Liver (tissue), 9 donors: ENCODE data around the gene FOXO6. TPM values are rescaled to one million over a fixed set of nuclear protein-coding genes. Genes with fewer than 3 reads are reported as not detected.
A peak's percentile ranks its signal among the peaks of the same experiment; 100 is the strongest.

Experiments
- DNase-seq: peaks from one replicate; pipeline ENCODE4 v3.0.0-alpha.2; 2017; ENCODE audit warnings: low spot score
- H3K27ac ChIP-seq, 2 donors: one replicate each; pipeline ENCODE4 v1.7.0; 2013; ENCODE audit warnings: inconsistent platforms in 2 of 2, low read length in 2 of 2, control low read depth in 1 of 2, low read depth in 1 of 2, mild to moderate bottlenecking in 1 of 2
- H3K27me3 ChIP-seq, 4 donors: one replicate each; pipeline versions ENCODE4 v1.6.1 to v1.7.0; 2013; ENCODE audit warnings: low read length in 3 of 4, inconsistent platforms in 1 of 4, mild to moderate bottlenecking in 1 of 4, moderate library complexity in 1 of 4; ENCODE audit not compliant: control insufficient read depth in 4 of 4, insufficient read depth in 4 of 4
- H3K36me3 ChIP-seq, 4 donors: one replicate each; pipeline versions ENCODE4 v1.6.1 to v1.7.0; 2013; ENCODE audit warnings: low read length in 3 of 4, mild to moderate bottlenecking in 3 of 4, low read depth in 1 of 4, moderate library complexity in 1 of 4; ENCODE audit not compliant: control insufficient read depth in 4 of 4, insufficient read depth in 3 of 4
- H3K4me1 ChIP-seq, 4 donors: one replicate each; pipeline versions ENCODE4 v1.6.1 to v1.7.0; 2013; ENCODE audit warnings: low read length in 3 of 4, mild to moderate bottlenecking in 3 of 4, moderate library complexity in 1 of 4; ENCODE audit not compliant: control insufficient read depth in 4 of 4, insufficient read depth in 4 of 4
- H3K4me3 ChIP-seq, 3 donors: one replicate each; pipeline versions ENCODE4 v1.6.1 to v1.7.0; 2013; ENCODE audit warnings: low read length in 3 of 3, control low read depth in 1 of 3, low read depth in 1 of 3, mild to moderate bottlenecking in 1 of 3
- H3K9ac ChIP-seq, 2 donors: one replicate each; pipeline ENCODE4 v1.7.0; 2013; ENCODE audit warnings: low read length in 2 of 2, mild to moderate bottlenecking in 2 of 2, moderate library complexity in 2 of 2, control low read depth in 1 of 2, low read depth in 1 of 2
- H3K9me3 ChIP-seq, 4 donors: one replicate each; pipeline versions ENCODE4 v1.6.1 to v1.7.0; 2013; ENCODE audit warnings: low read length in 3 of 4; ENCODE audit not compliant: control insufficient read depth in 4 of 4
- EGR1 ChIP-seq, 2 donors: IDR thresholded peaks; 2 replicates each; pipeline ENCODE4 v1.6.1; 2016 to 2018; ENCODE audit warnings: antibody characterized with exemption in 2 of 2, low read depth in 2 of 2
- FOXA1 ChIP-seq: IDR thresholded peaks from 2 replicates; pipeline ENCODE4 v1.6.1; 2016; ENCODE audit warnings: antibody characterized with exemption
- FOXA2 ChIP-seq: IDR thresholded peaks from 2 replicates; pipeline ENCODE4 v1.6.1; 2016; ENCODE audit warnings: antibody characterized with exemption
- GABPA ChIP-seq, 2 donors: IDR thresholded peaks in 1 of 2; conservative IDR thresholded peaks in 1 of 2; 2 replicates each; pipeline ENCODE4 v1.6.1; 2016; ENCODE audit warnings: antibody characterized with exemption in 2 of 2, mild to moderate bottlenecking in 1 of 2, moderate library complexity in 1 of 2
- HNF4G ChIP-seq: IDR thresholded peaks from 2 replicates; pipeline ENCODE4 v1.6.1; 2016; ENCODE audit warnings: antibody characterized with exemption
- JUND ChIP-seq, 2 donors: IDR thresholded peaks; 2 replicates each; pipeline ENCODE4 v1.6.1; 2016; ENCODE audit warnings: antibody characterized with exemption in 2 of 2
- NR2F2 ChIP-seq: IDR thresholded peaks from 2 replicates; pipeline ENCODE4 v1.6.1; 2016; ENCODE audit warnings: antibody characterized with exemption
- RAD21 ChIP-seq, 2 donors: IDR thresholded peaks; 2 replicates each; pipeline ENCODE4 v1.6.1; 2016; ENCODE audit warnings: antibody characterized with exemption in 2 of 2, mild to moderate bottlenecking in 2 of 2
- RXRA ChIP-seq, 2 donors: IDR thresholded peaks; 2 replicates each; pipeline ENCODE4 v1.6.1; 2017 to 2018; ENCODE audit warnings: antibody characterized with exemption in 2 of 2, mild to moderate bottlenecking in 1 of 2
- SP1 ChIP-seq: IDR thresholded peaks from 2 replicates; pipeline ENCODE4 v1.6.1; 2018; ENCODE audit warnings: antibody characterized with exemption, mild to moderate bottlenecking
- TAF1 ChIP-seq: conservative IDR thresholded peaks from 2 replicates; pipeline ENCODE4 v1.6.1; 2016; ENCODE audit warnings: antibody characterized with exemption, mild to moderate bottlenecking
- YY1 ChIP-seq: IDR thresholded peaks from 2 replicates; pipeline ENCODE4 v1.6.1; 2016; ENCODE audit warnings: antibody characterized with exemption, mild to moderate bottlenecking
- WGBS: extraction: QIAGEN DNeasy Blood & Tissue Kit; methylation state at CpG from one replicate; pipeline ENCODE4 v1.1.7; 2013; 5-methylcytosine and 5-hydroxymethylcytosine counted together
- polyA plus RNA-seq, 2 donors: library from polyadenylated mRNA; stranded (reverse) in 1 of 2; unstranded in 1 of 2; fragments of 200-250 nt in 1 of 2; fragments of >200 nt in 1 of 2; fragmentation: Nextera tagmentation in 1 of 2; extraction: Ambion mirVana in 1 of 2; gene quantifications; one replicate each; pipeline versions ENCODE4 v1.2.1 to v1.2.3, GENCODE V29; 2013 to 2015
- total RNA-seq, 2 donors: library from RNA; depleted of rRNA; stranded (reverse); fragments of >200 nt; gene quantifications; one replicate each; pipeline ENCODE4 v1.2.3, GENCODE V29; 2014
- TF ChIP-seq, protein P1 (sequence below): IDR thresholded peaks from 2 replicates; pipeline ENCODE4 v1.6.1; 2016; ENCODE audit warnings: antibody characterized with exemption
- TF ChIP-seq, protein P2 (sequence below): fragments of 150-350 bp; IDR thresholded peaks from 2 replicates; pipeline ENCODE4 v1.5.1; 2017; ENCODE audit warnings: improper control_type of control experiment, low read depth, low read length; ENCODE audit not compliant: missing input control
- TF ChIP-seq, protein P3 (sequence below): IDR thresholded peaks from 2 replicates; pipeline ENCODE4 v1.6.1; 2016; ENCODE audit warnings: antibody characterized with exemption
- TF ChIP-seq, protein P4 (sequence below): IDR thresholded peaks from 2 replicates; pipeline ENCODE4 v1.6.1; 2016; ENCODE audit warnings: antibody characterized with exemption, mild to moderate bottlenecking
- donor health status: healthy.
- donor health status: healthy.
- donor health status: healthy.
- donor health status: healthy.
- donor health status: healthy.

Gene FOXO6
- total and polyA plus RNA-seq, 4 donors = 0.02 to 0.09 (median 0.08) TPM; not detected in 1

DNA sequence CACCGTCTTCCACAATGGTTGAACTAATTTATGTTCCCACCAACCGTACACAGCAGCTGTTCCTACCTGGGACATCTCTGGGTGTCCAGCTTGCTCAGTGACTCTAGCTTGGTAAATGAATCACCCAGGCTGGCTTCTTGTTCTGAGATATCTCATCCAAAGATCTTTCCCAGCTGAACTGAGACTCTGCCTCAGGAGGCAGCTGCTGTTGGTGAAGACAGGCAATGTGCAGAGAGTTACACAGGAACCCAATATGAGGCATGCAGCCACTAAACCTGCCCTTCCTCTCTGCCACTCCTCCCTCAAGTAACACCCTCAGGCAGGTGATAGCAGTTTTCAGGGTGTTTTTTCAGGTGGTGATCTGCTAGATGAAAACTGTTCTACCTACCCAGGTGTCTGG, 14.0 kb upstream of the FOXO6 start:
- peak; percentile 20 for DNase-seq
- Histone ChIP-seq H3K27me3 (no peaks in the 10 kb centered on the region), H3K4me1 (peaks cover 0 to 2% (median 0%) of the 10 kb centered on the region in 4 donors), H3K9ac (no peak overlapping the region), H3K36me3 (no peaks in the 10 kb centered on the region), H3K9me3 (no peaks in the 10 kb centered on the region), H3K27ac (no peak overlapping the region), H3K4me3 (no peak overlapping the region)
- TF ChIP-seq YY1 (no peak), FOXA2 (no peak), GABPA (IDR thresholded peaks at IDR 0.05 in 1 of 2, conservative IDR thresholded peaks at IDR 0.05 in 1 of 2) (no peak), JUND (IDR thresholded peaks at IDR 0.05) (no peak)
- TF ChIP-seq, protein P1, sequence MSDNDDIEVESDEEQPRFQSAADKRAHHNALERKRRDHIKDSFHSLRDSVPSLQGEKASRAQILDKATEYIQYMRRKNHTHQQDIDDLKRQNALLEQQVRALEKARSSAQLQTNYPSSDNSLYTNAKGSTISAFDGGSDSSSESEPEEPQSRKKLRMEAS = no peak
- 95% methylated on average over 2 of the region's 2 CpGs for WGBS

DNA sequence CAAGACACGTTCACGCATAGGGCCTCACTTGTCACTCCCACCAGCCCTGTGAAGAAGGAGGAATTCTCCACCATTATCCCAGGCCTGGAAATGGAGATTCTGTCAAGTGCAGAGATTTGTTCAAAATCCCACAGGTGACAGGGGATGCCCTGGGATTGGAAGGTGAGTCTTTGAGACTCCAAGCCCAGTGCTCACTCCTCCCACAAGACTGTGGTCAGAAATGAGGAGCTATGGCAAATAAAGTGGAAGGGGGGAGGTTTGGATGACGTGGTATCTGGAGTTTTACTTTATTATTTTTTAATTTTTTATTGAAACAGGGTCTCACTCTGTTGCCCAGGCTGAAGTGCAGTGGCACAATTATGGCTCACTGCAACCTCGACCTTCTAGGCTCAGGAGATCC, 12.8 kb upstream of the FOXO6 start:
- Histone ChIP-seq H3K27me3 (no peaks in the 10 kb centered on the region), H3K27ac (no peak overlapping the region), H3K4me3 (no peak overlapping the region), H3K4me1 (peaks cover 0 to 2% (median 0%) of the 10 kb centered on the region in 4 donors), H3K36me3 (no peaks in the 10 kb centered on the region), H3K9ac (no peak overlapping the region), H3K9me3 (no peaks in the 10 kb centered on the region)
- DNase-seq = no peak
- TF ChIP-seq TAF1 = no peak
- TF ChIP-seq YY1 = no peak
- TF ChIP-seq EGR1 (IDR thresholded peaks at IDR 0.05; ENCODE audit: low read depth in 2 of 2) = no peak
- TF ChIP-seq, protein P2, sequence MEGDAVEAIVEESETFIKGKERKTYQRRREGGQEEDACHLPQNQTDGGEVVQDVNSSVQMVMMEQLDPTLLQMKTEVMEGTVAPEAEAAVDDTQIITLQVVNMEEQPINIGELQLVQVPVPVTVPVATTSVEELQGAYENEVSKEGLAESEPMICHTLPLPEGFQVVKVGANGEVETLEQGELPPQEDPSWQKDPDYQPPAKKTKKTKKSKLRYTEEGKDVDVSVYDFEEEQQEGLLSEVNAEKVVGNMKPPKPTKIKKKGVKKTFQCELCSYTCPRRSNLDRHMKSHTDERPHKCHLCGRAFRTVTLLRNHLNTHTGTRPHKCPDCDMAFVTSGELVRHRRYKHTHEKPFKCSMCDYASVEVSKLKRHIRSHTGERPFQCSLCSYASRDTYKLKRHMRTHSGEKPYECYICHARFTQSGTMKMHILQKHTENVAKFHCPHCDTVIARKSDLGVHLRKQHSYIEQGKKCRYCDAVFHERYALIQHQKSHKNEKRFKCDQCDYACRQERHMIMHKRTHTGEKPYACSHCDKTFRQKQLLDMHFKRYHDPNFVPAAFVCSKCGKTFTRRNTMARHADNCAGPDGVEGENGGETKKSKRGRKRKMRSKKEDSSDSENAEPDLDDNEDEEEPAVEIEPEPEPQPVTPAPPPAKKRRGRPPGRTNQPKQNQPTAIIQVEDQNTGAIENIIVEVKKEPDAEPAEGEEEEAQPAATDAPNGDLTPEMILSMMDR = no peak
- TF ChIP-seq SP1 = no peak
- TF ChIP-seq JUND (IDR thresholded peaks at IDR 0.05) = no peak
- no peak for TF ChIP-seq GABPA (IDR thresholded peaks at IDR 0.05 in 1 of 2, conservative IDR thresholded peaks at IDR 0.05 in 1 of 2)
- 84% methylated on average over 4 of the region's 4 CpGs for WGBS

DNA sequence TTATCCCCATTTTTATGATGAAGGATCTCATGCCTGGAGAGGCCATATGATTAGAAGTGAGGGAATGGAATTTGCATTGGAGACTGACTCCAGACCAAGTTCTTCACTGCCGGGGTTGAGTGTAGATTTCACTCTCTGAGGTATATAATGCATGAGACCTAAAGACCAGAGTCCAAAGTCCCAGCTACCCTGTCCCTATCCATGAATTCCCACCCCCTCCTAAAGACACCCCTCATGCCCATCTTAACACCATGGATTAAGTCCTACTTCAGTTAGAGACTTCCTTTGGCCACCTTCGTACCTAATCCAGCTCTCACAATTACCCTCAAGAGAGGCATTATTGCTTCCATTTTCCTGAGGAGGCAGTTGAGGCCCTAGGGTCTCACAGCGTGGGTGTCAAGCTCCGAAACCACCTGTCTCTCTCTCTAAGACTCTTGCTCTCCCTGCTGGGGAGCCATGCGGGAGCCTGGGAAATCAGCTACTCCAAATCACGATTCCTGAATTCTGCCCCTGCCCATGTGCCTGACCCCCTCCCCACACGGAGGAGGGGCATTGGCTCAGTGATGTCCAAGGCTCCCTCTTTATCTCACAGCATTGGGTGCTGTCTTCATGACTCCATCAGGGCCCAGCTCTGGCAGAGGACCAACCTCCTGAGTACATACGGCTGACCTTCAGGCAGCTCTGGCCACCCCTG, 11.7 kb upstream of the FOXO6 start:
- H3K9me3 ChIP-seq = no peaks in the 10 kb centered on the region
- H3K27me3 ChIP-seq = no peaks in the 10 kb centered on the region
- no peak overlapping the region for H3K4me3 ChIP-seq
- no peak overlapping the region for H3K9ac ChIP-seq
- no peak overlapping the region for H3K27ac ChIP-seq
- no peak for DNase-seq
- H3K36me3 ChIP-seq = no peaks in the 10 kb centered on the region
- 88% methylated on average over 8 of the region's 8 CpGs for WGBS
- H3K4me1 ChIP-seq = peaks cover 0 to 2% (median 0%) of the 10 kb centered on the region in 4 donors
- TF ChIP-seq, protein P2 = no peak
- TF ChIP-seq HNF4G (no peak), NR2F2 (no peak), JUND (IDR thresholded peaks at IDR 0.05) (no peak), YY1 (no peak), EGR1 (IDR thresholded peaks at IDR 0.05; ENCODE audit: low read depth in 2 of 2) (no peak), GABPA (IDR thresholded peaks at IDR 0.05 in 1 of 2, conservative IDR thresholded peaks at IDR 0.05 in 1 of 2) (no peak), RAD21 (IDR thresholded peaks at IDR 0.05) (no peak), FOXA1 (no peak), RXRA (IDR thresholded peaks at IDR 0.05) (no peak)
- TF ChIP-seq, protein P3, sequence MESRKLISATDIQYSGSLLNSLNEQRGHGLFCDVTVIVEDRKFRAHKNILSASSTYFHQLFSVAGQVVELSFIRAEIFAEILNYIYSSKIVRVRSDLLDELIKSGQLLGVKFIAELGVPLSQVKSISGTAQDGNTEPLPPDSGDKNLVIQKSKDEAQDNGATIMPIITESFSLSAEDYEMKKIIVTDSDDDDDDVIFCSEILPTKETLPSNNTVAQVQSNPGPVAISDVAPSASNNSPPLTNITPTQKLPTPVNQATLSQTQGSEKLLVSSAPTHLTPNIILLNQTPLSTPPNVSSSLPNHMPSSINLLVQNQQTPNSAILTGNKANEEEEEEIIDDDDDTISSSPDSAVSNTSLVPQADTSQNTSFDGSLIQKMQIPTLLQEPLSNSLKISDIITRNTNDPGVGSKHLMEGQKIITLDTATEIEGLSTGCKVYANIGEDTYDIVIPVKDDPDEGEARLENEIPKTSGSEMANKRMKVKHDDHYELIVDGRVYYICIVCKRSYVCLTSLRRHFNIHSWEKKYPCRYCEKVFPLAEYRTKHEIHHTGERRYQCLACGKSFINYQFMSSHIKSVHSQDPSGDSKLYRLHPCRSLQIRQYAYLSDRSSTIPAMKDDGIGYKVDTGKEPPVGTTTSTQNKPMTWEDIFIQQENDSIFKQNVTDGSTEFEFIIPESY = no peak
- TF ChIP-seq, protein P1 = no peak
- TF ChIP-seq, protein P4, sequence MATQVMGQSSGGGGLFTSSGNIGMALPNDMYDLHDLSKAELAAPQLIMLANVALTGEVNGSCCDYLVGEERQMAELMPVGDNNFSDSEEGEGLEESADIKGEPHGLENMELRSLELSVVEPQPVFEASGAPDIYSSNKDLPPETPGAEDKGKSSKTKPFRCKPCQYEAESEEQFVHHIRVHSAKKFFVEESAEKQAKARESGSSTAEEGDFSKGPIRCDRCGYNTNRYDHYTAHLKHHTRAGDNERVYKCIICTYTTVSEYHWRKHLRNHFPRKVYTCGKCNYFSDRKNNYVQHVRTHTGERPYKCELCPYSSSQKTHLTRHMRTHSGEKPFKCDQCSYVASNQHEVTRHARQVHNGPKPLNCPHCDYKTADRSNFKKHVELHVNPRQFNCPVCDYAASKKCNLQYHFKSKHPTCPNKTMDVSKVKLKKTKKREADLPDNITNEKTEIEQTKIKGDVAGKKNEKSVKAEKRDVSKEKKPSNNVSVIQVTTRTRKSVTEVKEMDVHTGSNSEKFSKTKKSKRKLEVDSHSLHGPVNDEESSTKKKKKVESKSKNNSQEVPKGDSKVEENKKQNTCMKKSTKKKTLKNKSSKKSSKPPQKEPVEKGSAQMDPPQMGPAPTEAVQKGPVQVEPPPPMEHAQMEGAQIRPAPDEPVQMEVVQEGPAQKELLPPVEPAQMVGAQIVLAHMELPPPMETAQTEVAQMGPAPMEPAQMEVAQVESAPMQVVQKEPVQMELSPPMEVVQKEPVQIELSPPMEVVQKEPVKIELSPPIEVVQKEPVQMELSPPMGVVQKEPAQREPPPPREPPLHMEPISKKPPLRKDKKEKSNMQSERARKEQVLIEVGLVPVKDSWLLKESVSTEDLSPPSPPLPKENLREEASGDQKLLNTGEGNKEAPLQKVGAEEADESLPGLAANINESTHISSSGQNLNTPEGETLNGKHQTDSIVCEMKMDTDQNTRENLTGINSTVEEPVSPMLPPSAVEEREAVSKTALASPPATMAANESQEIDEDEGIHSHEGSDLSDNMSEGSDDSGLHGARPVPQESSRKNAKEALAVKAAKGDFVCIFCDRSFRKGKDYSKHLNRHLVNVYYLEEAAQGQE = no peak
